Measurements from ENCODE around the gene VPS13D.

DNA sequence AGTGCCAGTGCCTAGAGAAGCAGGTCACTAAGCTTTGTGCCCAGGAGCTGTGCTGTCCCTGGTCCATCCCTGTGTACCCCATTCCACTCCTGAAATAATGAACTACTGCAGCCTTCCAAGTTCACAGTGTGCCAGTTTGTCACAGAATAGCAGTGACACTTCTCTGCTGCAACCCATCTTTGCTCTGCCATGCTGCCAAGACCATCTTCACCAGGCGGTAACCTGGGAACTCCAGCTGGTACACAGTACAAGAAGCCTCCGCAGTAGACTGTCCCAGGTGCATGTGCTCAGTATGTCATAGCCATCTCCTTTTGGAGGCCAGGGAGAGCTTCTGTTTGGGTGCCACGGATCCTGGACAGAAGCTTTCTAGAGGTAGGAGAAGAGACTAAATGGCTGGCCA, 250.2 kb downstream of the VPS13D start:
- TF ChIP-seq POLR2A (IDR thresholded peaks at IDR 0.05; ENCODE audit: low read depth, low read length) (no peak), POLR2AphosphoS5 (IDR thresholded peaks at IDR 0.05; ENCODE audit: insufficient read depth, low read depth, low read length) (no peak)
- TF ChIP-seq, protein P1, sequence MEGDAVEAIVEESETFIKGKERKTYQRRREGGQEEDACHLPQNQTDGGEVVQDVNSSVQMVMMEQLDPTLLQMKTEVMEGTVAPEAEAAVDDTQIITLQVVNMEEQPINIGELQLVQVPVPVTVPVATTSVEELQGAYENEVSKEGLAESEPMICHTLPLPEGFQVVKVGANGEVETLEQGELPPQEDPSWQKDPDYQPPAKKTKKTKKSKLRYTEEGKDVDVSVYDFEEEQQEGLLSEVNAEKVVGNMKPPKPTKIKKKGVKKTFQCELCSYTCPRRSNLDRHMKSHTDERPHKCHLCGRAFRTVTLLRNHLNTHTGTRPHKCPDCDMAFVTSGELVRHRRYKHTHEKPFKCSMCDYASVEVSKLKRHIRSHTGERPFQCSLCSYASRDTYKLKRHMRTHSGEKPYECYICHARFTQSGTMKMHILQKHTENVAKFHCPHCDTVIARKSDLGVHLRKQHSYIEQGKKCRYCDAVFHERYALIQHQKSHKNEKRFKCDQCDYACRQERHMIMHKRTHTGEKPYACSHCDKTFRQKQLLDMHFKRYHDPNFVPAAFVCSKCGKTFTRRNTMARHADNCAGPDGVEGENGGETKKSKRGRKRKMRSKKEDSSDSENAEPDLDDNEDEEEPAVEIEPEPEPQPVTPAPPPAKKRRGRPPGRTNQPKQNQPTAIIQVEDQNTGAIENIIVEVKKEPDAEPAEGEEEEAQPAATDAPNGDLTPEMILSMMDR (IDR thresholded peaks at IDR 0.05; ENCODE audit: extremely low read depth in 1 of 2, insufficient read depth in 1 of 2, low read depth in 1 of 2, low read length in 2 of 2), result no peak

Data from endothelial cell of umbilical vein (primary cell).